T-cell (primary cell): ENCODE measurements around the gene LCN2. TPM values are rescaled to one million over a fixed set of nuclear protein-coding genes. Genes with fewer than 3 reads are reported as not detected.

ENCODE experiments used
- ATAC-seq, 4 experiments: fragments of 200-7000 bp in 3 of 4; fragments of 150-1000 bp in 1 of 4; cut with Tn5 transposase; replicated peaks in 1 of 4; 1 replicate in 3 of 4; 2 replicates in 1 of 4; pipeline ENCODE4 v1.10.0; 2021; ENCODE audit warnings: moderate library complexity in 3 of 4, mild to moderate bottlenecking in 2 of 4, moderate number of reproducible peaks in 1 of 4
- CTCF ChIA-PET, 2 donors: fragments of 300-600 bp; sonication (Branson Sonifier 250); formaldehyde crosslinking; loops; one replicate each; lab custom pipeline; 2022; ENCODE audit warnings: antibody characterized with exemption in 2 of 2; lab: Charles Lee
- POLR2A ChIA-PET, 2 donors: fragments of 300-600 bp; sonication (Branson Sonifier 250); formaldehyde crosslinking; loops; one replicate each; lab custom pipeline; 2022; ENCODE audit warnings: antibody characterized with exemption in 2 of 2; lab: Charles Lee
- DNase-seq, 35 experiments: peaks; one replicate each; pipeline versions ENCODE4 v3.0.0 to v3.0.0-alpha.2; 2013 to 2023
- H3K27ac ChIP-seq: one replicate; pipeline ENCODE4 v1.5.1; 2013; ENCODE audit warnings: low read length
- H3K27me3 ChIP-seq, 2 experiments: replicated peaks in 1 of 2; 1 replicate in 1 of 2; 2 replicates in 1 of 2; pipeline versions ENCODE4 v1.6.1 to v1.7.0; 2013; ENCODE audit warnings: low read length in 1 of 2, mixed read lengths in 1 of 2; ENCODE audit not compliant: control insufficient read depth in 2 of 2, insufficient read depth in 2 of 2; ENCODE audit errors: extremely low read depth in 1 of 2
- H3K36me3 ChIP-seq, 2 donors: 1 replicate in 1 of 2; 2 replicates in 1 of 2; pipeline versions ENCODE4 v1.6.1 to v1.7.0; 2013; ENCODE audit warnings: low read length in 1 of 2; ENCODE audit not compliant: control insufficient read depth in 2 of 2, insufficient read depth in 1 of 2; ENCODE audit errors: extremely low read depth in 1 of 2
- H3K4me1 ChIP-seq, 2 experiments: 1 replicate in 1 of 2; 2 replicates in 1 of 2; pipeline versions ENCODE4 v1.6.1 to v1.7.0; 2013; ENCODE audit warnings: low read length in 2 of 2, mixed read lengths in 1 of 2; ENCODE audit not compliant: insufficient read depth in 2 of 2, control insufficient read depth in 1 of 2; ENCODE audit errors: extremely low read depth in 1 of 2
- H3K4me3 ChIP-seq, 2 donors: 1 replicate in 1 of 2; 2 replicates in 1 of 2; pipeline versions ENCODE4 v1.5.1 to v1.7.0; 2013; ENCODE audit warnings: mild to moderate bottlenecking in 2 of 2, low read length in 1 of 2, moderate library complexity in 1 of 2; ENCODE audit not compliant: control insufficient read depth in 1 of 2; ENCODE audit errors: extremely low read depth in 1 of 2
- H3K9me3 ChIP-seq: 2 replicates; pipeline ENCODE4 v1.7.0; 2013
- H3K27ac Mint-ChIP-seq, 2 donors: one replicate each; pipeline ENCODE4 v1.8.0; 2020 to 2021; ENCODE audit warnings: mild to moderate bottlenecking in 2 of 2, mixed read lengths in 2 of 2
- H3K27me3 Mint-ChIP-seq, 2 donors: one replicate each; pipeline ENCODE4 v1.8.0; 2021 to 2022; ENCODE audit warnings: mixed read lengths in 2 of 2
- H3K36me3 Mint-ChIP-seq: one replicate; pipeline ENCODE4 v1.8.0; 2021; ENCODE audit warnings: mixed read lengths
- H3K4me1 Mint-ChIP-seq, 3 donors: one replicate each; pipeline ENCODE4 v1.8.0; 2020 to 2022; ENCODE audit warnings: mixed read lengths in 3 of 3, mild to moderate bottlenecking in 1 of 3
- H3K4me3 Mint-ChIP-seq, 3 donors: one replicate each; pipeline ENCODE4 v1.8.0; 2020 to 2022; ENCODE audit warnings: mild to moderate bottlenecking in 3 of 3, mixed read lengths in 3 of 3, moderate library complexity in 3 of 3
- H3K9me3 Mint-ChIP-seq, 3 donors: one replicate each; pipeline ENCODE4 v1.8.0; 2020 to 2022; ENCODE audit warnings: mixed read lengths in 3 of 3
- WGBS: methylation state at CpG from one replicate; pipeline ENCODE4 v1.1.5; 2013; ENCODE audit warnings: missing lambda C conversion rate; ENCODE audit not compliant: insufficient coverage; 5-methylcytosine and 5-hydroxymethylcytosine counted together
- total RNA-seq, 35 experiments: library from RNA in 6 of 35; stranded (reverse) in 6 of 35; fragments of 120-200 nt in 1 of 35; gene quantifications; one replicate each; pipeline versions ENCODE4 v1.2.1 to v1.2.4 and lab custom pipeline; 2013 to 2026

LCN2 gene
- total RNA-seq (not detected), total RNA-seq (lab: John Stamatoyannopoulos, UW) (0 to 0.11 (median 0) reads per million in 29 experiments)
- 0.24 TPM for total RNA-seq (2013)

GRCh38 chr9:128149001-128149701 lies at the start of gene LCN2:
Gene LCN2 (plus strand): TSS chr9:128149453. CDS start chr9:128149526, 73 bp downstream.
- POLR2A ChIA-PET, result no interaction called here
- 91% methylated on average over 9 of the region's 9 CpGs for WGBS
- no peak for DNase-seq
- H3K9me3 ChIP-seq, result no peaks in the 10 kb centered on the region
- no peak within 1 kb of the TSS for H3K4me3 ChIP-seq
- H3K27ac ChIP-seq, result no peak within 1 kb of the TSS
- no peak for ATAC-seq
- H3K36me3 Mint-ChIP-seq, result no peaks in the 10 kb centered on the region
- no peaks in the 10 kb centered on the region for H3K27me3 Mint-ChIP-seq
- CTCF ChIA-PET, result no interaction called here
- H3K36me3 ChIP-seq, result no peaks in the 10 kb centered on the region
- H3K27me3 ChIP-seq, result peaks cover 0 to 17% of the 10 kb centered on the region in 2 experiments
- H3K4me1 ChIP-seq, result peaks cover 0 to 5% of the 10 kb centered on the region in 2 experiments
- H3K4me3 Mint-ChIP-seq, result no peak within 1 kb of the TSS
- no peaks in the 10 kb centered on the region for H3K9me3 Mint-ChIP-seq
- peaks cover 0 to 10% (median 4%) of the 10 kb centered on the region in 3 donors for H3K4me1 Mint-ChIP-seq
- H3K27ac Mint-ChIP-seq, result peak within 1 kb of the TSS in 1 of 2 donors; percentile 28

DNA sequence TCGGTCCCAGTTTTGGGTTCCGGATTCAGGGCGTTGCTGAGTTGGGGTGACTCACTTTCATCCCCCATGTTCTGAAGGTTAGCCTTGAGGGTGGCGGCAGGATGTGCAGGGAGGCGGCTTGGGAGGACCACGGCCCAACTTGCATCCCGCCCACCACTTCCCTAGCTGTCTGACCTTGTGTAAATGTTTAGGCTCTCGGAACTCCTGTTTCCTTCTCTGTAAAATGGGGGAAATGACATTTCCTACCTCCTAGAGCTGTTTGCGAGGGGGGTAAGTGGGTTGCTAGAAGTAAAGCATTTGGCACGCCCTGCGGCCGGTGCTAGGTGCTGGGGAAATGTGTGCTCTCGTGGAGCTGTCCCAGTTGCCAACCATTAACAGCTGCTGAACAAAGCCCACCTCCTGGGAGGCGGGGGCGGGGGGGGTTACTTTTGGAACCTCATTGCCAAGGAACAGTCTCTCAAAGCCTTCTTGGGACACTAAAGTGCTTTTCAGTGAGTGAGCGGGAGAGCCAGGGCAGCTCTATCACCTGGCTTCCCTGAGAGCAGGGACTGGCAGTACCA lies 49.2 kb upstream of the LCN2 start:
- peaks cover 14 to 61% of the 10 kb centered on the region in 2 experiments for H3K4me1 ChIP-seq

GRCh38 chr9:128100581-128100980 lies 48.7 kb upstream of the LCN2 start:
- H3K36me3 Mint-ChIP-seq, result peaks cover 24% of the 10 kb centered on the region
- ATAC-seq, result no peak

More for the DNA sequence above, 49.2 kb upstream of the LCN2 start:
- Mint-ChIP-seq H3K27me3 (no peaks in the 10 kb centered on the region), H3K4me3 (peak overlapping the region in 1 of 3 donors; percentile 49), H3K27ac (peak overlapping the region; percentile 27 to 72), H3K9me3 (no peaks in the 10 kb centered on the region), H3K4me1 (peaks cover 52 to 77% (median 76%) of the 10 kb centered on the region in 3 donors), H3K36me3 (peaks cover 24% of the 10 kb centered on the region)
- 85% methylated on average over 3 of the region's 16 CpGs for WGBS
- Histone ChIP-seq H3K27me3 (no peaks in the 10 kb centered on the region), H3K27ac (no peak overlapping the region), H3K4me3 (no peak overlapping the region), H3K9me3 (no peaks in the 10 kb centered on the region), H3K36me3 (peaks cover 12 to 49% of the 10 kb centered on the region in 2 donors)
- CTCF ChIA-PET, result interaction anchor here (0.5 to 1.0 kb wide), 3 partner anchors 8 to 18 kb away, joined by 3 to 6 read pairs (median 3); no protein-coding TSS in a partner anchor
- DNase-seq (no peak), ATAC-seq (peak in 2 of 4 experiments; percentile 27 to 51)
- POLR2A ChIA-PET, result interaction anchor here in 1 of 2 donors (0.6 kb wide), 1 partner anchor 20 kb away, joined by 5 read pairs; no protein-coding TSS in a partner anchor

GRCh38 chr9:128101231-128101661 lies 48.0 kb upstream of the LCN2 start:
- Mint-ChIP-seq H3K4me3 (no peak overlapping the region), H3K27ac (peak overlapping the region in 1 of 2 donors; percentile 43), H3K4me1 (peaks cover 47 to 72% (median 70%) of the 10 kb centered on the region in 3 donors), H3K9me3 (no peaks in the 10 kb centered on the region), H3K36me3 (peaks cover 24% of the 10 kb centered on the region), H3K27me3 (no peaks in the 10 kb centered on the region)
- Histone ChIP-seq H3K36me3 (peaks cover 19 to 54% of the 10 kb centered on the region in 2 donors), H3K9me3 (no peaks in the 10 kb centered on the region), H3K27ac (no peak overlapping the region), H3K4me1 (peaks cover 14 to 64% of the 10 kb centered on the region in 2 experiments), H3K27me3 (no peaks in the 10 kb centered on the region), H3K4me3 (no peak overlapping the region)
- ATAC-seq (no peak), DNase-seq (no peak)
- POLR2A ChIA-PET, result no interaction called here
- CTCF ChIA-PET, result interaction anchor here in 1 of 2 donors (0.6 kb wide), 1 partner anchor 21 kb away, joined by 4 read pairs; no protein-coding TSS in a partner anchor
- WGBS, result 97% methylated on average over 8 of the region's 12 CpGs

More at GRCh38 chr9:128100581-128100980, 48.7 kb upstream of the LCN2 start:
- no peak for DNase-seq
- Mint-ChIP-seq H3K9me3 (no peaks in the 10 kb centered on the region), H3K27ac (peak overlapping the region; percentile 43 to 72), H3K4me3 (no peak overlapping the region), H3K27me3 (no peaks in the 10 kb centered on the region), H3K4me1 (peaks cover 46 to 71% (median 70%) of the 10 kb centered on the region in 3 donors)
- POLR2A ChIA-PET, result interaction anchor here in 1 of 2 donors (0.6 kb wide), 1 partner anchor 21 kb away, joined by 5 read pairs; no protein-coding TSS in a partner anchor
- CTCF ChIA-PET, result interaction anchor here (0.5 to 1.0 kb wide), 2 partner anchors 9 to 13 kb away, joined by 3 to 6 read pairs; no protein-coding TSS in a partner anchor
- H3K4me1 ChIP-seq, result peaks cover 14 to 58% of the 10 kb centered on the region in 2 experiments
- H3K9me3 ChIP-seq, result no peaks in the 10 kb centered on the region
- H3K27ac ChIP-seq, result no peak overlapping the region
- H3K36me3 ChIP-seq, result peaks cover 15 to 47% of the 10 kb centered on the region in 2 donors
- H3K27me3 ChIP-seq, result no peaks in the 10 kb centered on the region
- H3K4me3 ChIP-seq, result no peak overlapping the region
- 98% methylated on average over 10 of the region's 10 CpGs for WGBS

GRCh38 chr9:128101690-128102089 lies 47.6 kb upstream of the LCN2 start:
- H3K4me1 Mint-ChIP-seq, result peaks cover 48 to 73% (median 71%) of the 10 kb centered on the region in 3 donors
- 94% methylated on average over 17 of the region's 20 CpGs for WGBS
- H3K36me3 Mint-ChIP-seq, result peaks cover 28% of the 10 kb centered on the region
- peak overlapping the region in 1 of 2 donors; percentile 79 for H3K27ac Mint-ChIP-seq
- Histone ChIP-seq H3K27ac (no peak overlapping the region), H3K4me3 (no peak overlapping the region), H3K27me3 (no peaks in the 10 kb centered on the region), H3K4me1 (peaks cover 15 to 68% of the 10 kb centered on the region in 2 experiments), H3K9me3 (no peaks in the 10 kb centered on the region), H3K36me3 (peaks cover 20 to 58% of the 10 kb centered on the region in 2 donors)
- no peaks in the 10 kb centered on the region for H3K9me3 Mint-ChIP-seq
- ATAC-seq (no peak), DNase-seq (no peak)
- no peaks in the 10 kb centered on the region for H3K27me3 Mint-ChIP-seq
- ChIA-PET CTCF (no interaction called here), POLR2A (no interaction called here)
- no peak overlapping the region for H3K4me3 Mint-ChIP-seq

DNA sequence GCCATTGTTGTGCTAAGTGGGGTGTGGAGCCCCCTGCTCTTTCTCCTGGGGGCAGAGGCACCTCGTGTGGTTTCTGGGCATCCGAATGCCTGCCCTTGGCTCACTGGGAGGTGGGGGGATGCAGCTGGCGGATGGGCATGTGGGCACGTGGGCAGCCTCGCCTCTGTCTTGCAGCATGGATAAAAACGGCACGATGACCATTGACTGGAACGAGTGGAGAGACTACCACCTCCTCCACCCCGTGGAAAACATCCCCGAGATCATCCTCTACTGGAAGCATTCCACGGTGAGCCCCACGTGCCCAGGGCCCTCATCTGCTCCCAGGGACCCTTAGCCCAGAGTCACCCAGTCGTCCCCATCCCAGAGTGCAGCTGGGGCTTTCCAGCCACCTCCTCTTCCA lies 47.1 kb upstream of the LCN2 start:
- Mint-ChIP-seq H3K9me3 (no peaks in the 10 kb centered on the region), H3K4me3 (no peak overlapping the region), H3K36me3 (peaks cover 28% of the 10 kb centered on the region), H3K4me1 (peaks cover 50 to 69% (median 67%) of the 10 kb centered on the region in 3 donors), H3K27me3 (no peaks in the 10 kb centered on the region), H3K27ac (peak overlapping the region; percentile 79 to 87)
- Histone ChIP-seq H3K9me3 (no peaks in the 10 kb centered on the region), H3K27ac (no peak overlapping the region), H3K4me3 (no peak overlapping the region), H3K4me1 (peaks cover 15 to 69% of the 10 kb centered on the region in 2 experiments), H3K36me3 (peaks cover 25 to 63% of the 10 kb centered on the region in 2 donors), H3K27me3 (no peaks in the 10 kb centered on the region)
- 88% methylated on average over 6 of the region's 13 CpGs for WGBS
- ATAC-seq (no peak), DNase-seq (no peak)
- POLR2A ChIA-PET, result no interaction called here
- CTCF ChIA-PET, result no interaction called here
